Measurements from ENCODE around the gene EPS8L3.
"Not testable (repeated sequence)": the region's sequence is repeated elsewhere in the genome, so short reads cannot be mapped to it uniquely, and the experiment has no call there.

The EPS8L3 gene

DNA sequence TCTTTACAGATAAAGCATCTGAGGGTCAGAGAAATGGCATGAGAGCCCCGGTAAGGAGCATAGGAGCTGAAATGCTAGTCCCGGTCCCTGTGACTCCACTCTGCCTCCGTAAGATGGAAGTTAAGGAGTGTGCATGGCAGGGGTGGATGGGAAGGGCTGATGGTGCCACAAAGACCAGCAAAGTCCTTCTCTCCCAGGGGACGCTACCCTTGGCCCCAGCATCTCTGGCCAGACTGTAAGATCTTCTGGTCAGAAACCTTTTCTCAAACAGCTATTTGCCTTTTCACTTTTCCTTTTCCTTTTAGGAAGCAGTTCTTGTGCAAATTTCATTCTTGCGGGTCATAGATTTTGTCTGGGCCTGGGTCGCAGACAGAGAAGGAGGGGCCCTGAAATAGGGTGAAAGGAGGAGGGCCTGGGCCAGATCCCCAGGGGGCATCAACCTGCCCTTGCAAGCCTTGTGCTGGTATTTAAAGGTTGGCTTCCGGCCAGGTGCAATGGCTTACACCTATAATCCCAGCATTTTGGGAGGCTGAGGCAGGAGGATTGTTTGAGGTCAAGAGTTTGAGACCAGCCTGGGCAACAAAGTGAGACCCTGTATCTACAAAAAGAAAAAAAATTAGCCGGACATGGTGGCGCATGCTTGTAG is 14.4 kb upstream of the EPS8L3 start:
- no peak for DNase-seq

DNA sequence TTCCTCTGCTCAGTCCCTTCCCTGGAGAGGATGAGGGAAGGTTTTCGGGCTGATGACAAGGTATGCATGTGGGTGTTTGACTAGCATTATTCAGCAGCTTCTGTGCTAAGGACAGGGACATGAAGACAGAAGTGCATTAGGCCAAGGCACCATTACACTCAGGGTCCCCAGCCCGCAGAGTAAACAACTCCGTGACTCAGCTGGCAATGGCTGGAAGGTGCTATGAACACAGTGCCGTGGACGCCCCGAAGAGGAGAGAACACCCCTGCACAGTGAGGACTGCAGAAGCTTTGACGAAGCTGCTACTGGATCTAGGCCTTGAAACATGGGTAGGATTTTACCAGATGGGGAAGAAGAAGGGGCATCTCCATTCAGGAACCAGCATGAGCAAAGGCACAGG is 13.7 kb upstream of the EPS8L3 start:
- no peak for DNase-seq

DNA sequence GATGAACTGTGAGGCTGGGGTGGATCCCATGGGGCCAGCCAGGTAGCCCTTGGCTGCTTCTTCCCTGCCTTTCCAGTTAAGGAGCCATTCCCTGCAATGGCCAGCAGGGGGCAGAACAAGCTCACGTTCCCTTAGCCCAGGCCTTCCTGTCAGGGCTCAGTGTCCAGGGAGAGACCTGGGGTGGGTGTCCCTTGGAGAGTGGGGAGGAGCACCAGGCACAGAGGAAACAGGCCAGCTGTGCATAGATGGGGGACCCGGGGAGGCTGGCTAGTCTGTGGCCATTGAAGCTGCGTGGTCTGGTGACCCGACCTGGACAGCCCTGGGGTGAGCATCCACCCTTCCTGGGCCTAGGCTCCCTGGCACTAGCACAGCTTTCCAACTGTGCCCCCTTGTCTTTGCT is 13.2 kb upstream of the EPS8L3 start:
- DNase-seq = peak; percentile 72

- DNase-seq = no peak
Measured at GRCh38 chr1:109776206-109776835, 12.6 kb upstream of the EPS8L3 start.

DNA sequence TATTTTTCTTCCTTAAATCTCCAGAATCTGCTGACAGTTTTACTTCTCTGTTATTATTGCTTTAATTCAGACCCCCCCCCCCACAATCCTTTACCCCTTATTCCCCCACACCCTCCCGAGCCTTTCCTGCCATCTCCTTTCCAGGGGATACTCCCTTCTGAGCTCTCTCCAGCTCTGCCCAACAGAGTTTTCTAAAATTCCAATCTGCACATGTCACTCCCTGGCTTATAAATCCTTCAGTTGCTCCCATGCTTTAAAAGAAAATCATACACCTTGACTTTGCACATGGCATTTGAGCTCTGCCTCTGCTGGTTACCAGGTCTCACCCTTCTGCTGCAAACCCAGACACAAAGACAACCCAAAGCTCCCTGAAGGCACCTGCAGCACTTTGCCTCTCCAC is 11.7 kb upstream of the EPS8L3 start:
- no peak for DNase-seq

- DNase-seq = no peak
Measured at GRCh38 chr1:109773900-109774485, 10.3 kb upstream of the EPS8L3 start.

DNA sequence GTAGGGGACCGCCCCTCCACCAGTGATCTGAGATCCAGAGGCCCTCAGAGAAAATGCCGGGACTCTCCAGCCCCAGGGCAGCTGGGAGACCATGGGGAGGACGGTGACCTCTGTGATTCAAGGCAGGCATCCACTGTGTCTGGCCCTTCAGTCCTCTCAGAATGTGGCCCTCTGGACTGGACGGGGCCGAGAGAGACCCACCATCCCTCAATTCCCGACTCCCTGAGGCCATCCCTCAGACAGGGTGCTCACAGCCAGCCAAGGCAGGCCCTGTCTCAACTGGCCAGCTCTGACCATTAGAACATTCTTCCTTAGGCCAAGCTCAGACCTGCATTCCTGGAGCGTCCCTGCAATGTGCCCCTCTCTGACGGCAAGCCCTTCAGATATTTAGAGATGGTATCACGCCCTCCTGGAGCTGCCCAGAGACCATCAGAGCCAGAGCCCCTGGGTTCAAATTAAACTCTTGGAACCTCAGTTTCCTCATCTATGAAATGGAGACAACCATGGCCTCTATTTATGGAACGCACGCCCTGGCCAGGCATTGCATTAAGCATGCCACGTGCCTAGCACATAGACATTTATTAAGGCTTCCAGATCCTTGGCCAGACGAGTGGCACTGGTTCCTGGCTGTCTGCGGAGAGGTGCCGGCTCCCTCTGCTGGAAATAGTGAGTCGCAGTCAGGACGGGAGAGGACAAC is 9.6 kb upstream of the EPS8L3 start:
- DNase-seq = peak; percentile 63

DNA sequence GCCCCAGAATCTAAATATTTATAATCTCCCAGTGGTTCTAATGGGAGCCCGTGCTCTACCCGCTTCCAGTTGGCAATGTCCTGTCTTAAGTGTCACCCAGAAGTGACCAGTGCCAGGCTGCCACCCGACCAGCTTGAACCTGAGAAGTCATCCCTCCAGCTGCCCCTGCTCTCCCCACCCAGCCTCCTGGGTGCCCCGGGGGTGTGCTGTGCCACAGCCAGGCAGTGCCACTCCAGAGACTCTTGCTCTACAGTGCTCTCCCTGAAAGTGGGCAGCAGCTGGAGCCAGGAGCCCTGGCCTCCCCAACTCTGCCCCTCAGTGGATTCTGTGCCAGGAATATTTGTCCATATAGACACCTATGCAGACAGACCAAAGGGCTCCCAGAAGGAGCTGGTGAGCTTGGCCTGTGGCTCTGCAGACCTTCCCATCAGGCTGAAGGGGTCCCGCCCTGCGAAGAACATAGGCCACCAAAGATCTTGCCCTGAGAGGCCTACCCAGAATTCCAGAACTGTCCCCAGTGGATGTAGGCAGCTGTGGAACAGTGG is 9.0 kb upstream of the EPS8L3 start:
- no peak for DNase-seq

GRCh38 chr1:109771712-109772657 is 8.3 kb upstream of the EPS8L3 start:
- DNase-seq = no peak

DNA sequence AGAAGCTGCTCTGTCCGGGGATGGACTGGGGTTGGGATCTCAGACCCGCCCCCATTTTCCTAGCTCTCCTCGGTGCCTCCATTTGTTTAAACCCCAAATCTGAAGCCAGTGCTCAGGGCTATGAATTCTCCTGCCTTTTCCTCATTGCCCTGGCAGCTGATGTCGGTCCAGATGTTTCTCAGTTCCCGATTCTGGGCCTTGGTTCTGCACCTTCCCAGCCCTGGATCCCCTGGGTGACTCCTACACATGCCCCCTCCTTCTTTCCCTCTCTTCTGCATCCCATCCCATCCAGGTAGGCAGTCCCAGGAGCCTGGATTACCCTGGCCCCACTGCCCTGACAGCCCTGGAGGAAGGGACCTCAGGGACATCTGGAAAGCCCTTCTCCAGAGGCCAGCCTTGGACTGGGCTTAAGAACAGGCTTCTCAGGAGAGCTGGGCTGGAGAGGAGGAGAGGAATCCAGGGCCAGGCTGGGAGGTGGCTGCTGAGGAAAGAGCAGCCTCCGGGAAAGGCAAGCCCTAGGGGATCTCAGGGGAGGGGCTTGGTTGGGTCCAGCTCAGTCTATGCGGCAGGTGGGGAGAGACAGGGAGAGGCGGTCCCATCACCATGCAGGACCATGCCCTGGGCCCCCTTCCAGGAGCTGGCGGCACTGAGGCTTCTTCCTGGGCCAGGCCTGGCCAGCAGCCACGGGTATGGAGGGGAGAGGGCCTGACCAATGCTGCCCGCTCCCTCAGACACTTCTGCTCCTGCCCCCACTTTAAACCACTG is 6.8 kb upstream of the EPS8L3 start:
- no peak for DNase-seq

DNA sequence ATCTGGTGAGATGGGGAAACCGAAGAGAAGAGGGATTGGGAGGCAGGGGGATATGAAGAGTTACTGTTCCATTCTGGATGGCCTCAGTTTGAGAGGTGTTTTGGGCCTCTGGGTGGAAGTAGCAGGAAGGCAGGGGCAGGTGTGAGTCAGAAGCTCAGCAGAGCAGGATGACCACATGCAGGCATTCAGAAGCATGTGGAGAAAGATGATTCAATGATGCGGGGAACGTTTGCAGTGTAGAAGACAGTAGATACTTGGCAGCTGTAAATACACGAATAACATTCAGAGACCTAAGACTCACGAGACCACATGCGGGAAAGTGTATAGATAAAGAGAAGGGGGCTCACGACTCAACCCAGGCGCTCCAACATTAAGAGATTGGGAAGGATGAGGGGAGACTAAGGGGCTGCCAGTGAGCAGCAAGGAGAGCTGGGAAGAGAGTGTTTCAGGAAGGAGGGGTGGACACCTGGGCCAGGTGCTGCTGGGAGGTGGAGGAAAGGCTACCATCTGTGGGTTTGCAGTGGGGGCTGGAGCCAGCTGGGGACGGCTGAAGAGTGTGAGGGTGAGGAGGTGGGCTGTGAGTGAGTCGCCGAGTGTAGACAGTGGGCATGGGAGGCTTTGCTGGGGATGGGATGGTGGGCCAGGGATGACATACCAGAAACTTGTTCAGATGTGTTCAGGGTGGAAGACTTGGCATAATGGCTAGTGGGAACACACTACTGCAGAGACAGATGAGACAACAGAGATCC is 5.8 kb upstream of the EPS8L3 start:
- DNase-seq = no peak

DNA sequence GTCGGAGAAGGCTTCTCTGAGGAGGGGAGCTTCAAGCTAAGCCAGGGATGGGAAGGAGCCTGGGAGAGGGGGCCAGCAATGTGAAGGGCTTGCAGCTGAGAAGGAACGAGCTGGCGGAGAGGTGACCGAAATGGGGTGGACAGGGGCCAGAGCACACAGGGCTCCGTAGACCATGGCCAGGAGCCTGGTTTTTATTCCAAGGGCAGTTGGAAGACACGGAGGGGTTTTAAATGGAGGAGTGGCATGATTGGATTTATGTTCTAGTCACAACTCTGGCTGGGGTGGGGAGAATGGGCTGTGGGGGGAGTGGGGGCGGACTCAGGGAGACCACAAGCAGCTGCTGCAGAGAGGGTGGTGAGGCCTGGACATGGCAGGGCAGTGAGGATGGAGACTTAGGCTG is 5.1 kb upstream of the EPS8L3 start:
- no peak for DNase-seq

DNA sequence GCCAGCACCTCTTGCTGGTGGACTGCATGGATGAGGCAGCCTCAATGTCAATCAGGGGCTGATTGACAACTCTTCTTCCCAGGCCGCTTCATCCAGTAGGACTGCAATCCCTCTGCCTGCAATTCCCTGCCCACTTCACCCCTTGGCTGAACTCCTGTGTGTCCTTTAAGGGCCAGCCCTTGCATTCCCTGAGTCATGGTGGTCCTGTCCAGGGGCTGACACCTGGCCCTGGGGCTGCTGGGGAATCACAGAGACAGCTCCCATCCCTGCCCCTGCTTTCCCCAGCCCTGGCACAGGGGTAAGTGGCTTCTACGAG is 4.6 kb upstream of the EPS8L3 start:
- DNase-seq = no peak

DNA sequence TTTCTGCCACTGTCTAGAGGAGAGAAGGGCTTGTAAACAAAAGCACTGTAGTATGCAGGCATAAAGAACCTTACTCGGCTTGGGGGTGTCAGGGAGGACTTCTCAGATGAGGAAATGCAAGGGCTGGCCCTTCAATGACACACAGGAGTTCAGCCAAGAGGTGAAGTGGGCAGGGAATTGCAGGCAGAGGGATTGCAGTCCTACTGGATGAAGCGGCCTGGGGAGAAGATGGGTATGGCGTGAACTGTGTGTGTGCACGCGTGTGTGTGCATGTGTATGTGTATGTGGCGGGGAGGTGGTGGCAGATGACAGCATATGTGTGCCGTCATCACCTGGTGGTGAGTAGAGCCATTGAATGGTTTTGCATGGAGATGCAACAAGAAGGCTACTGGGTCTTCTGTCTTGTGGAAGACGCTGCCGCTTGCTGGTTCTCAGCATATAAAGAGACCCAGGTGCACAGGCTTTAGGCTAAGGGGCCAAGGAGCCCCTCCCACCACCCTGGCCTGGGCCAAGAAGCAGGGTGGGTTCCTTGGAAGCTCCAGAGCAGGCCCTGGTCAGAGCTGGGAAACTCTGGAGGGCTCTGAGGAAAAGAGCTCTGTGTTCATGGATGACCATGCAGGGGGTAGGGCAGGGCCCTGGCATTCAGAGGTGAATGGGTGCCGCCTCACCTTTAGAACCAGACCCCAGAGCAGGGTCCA is 4.1 kb upstream of the EPS8L3 start:
- DNase-seq = no peak

- DNase-seq = not testable (repeated sequence)
Measured at GRCh38 chr1:109766991-109767636, 3.4 kb upstream of the EPS8L3 start.

- no peak for DNase-seq
Measured at GRCh38 chr1:109765896-109766615, 2.3 kb upstream of the EPS8L3 start.

- no peak for DNase-seq
Measured at GRCh38 chr1:109765483-109765815, 1.7 kb upstream of the EPS8L3 start.

- DNase-seq = no peak
Measured at GRCh38 chr1:109764561-109765482, 1.1 kb upstream of the EPS8L3 start.
